DOHH2 (cell line): ENCODE measurements around the gene NKPD1.

Experiments used
- H3F3A ChIP-seq: fragments of 200-600 bp; sonication (generic), shearing (Covaris generic); 2 replicates; pipeline ENCODE4 v1.6.0; 2016; ENCODE audit warnings: antibody characterized with exemption, mild to moderate bottlenecking; ENCODE audit not compliant: control insufficient read depth, insufficient read depth
- H3K27ac ChIP-seq: fragments of 200-600 bp; sonication (generic); 2 replicates; pipeline ENCODE4 v1.5.1; 2014; ENCODE audit warnings: low read depth, mild to moderate bottlenecking, low read length, moderate library complexity
- H3K27me3 ChIP-seq: fragments of 200-600 bp; sonication (generic); 2 replicates; pipeline ENCODE4 v1.6.1; 2014; ENCODE audit warnings: mild to moderate bottlenecking, low read length, mixed read lengths; ENCODE audit not compliant: control insufficient read depth
- H3K36me3 ChIP-seq: fragments of 200-600 bp; sonication (generic); 2 replicates; pipeline ENCODE4 v1.6.1; 2014; ENCODE audit warnings: mild to moderate bottlenecking, low read length, moderate library complexity, mixed read lengths; ENCODE audit not compliant: control insufficient read depth
- H3K4me1 ChIP-seq: fragments of 200-600 bp; sonication (generic); 2 replicates; pipeline ENCODE4 v1.6.1; 2014; ENCODE audit warnings: mild to moderate bottlenecking, low read length, mixed read lengths; ENCODE audit not compliant: control insufficient read depth
- H3K4me2 ChIP-seq: fragments of 200-600 bp; sonication (generic); 2 replicates; pipeline ENCODE4 v1.6.0; 2014; ENCODE audit warnings: mild to moderate bottlenecking, low read length, moderate library complexity
- H3K4me3 ChIP-seq: fragments of 200-600 bp; sonication (generic); 2 replicates; pipeline ENCODE4 v1.5.1; 2014; ENCODE audit warnings: mild to moderate bottlenecking, low read length, mixed read lengths
- H3K79me2 ChIP-seq: fragments of 200-600 bp; sonication (generic); 2 replicates; pipeline ENCODE4 v1.6.1; 2014; ENCODE audit warnings: mild to moderate bottlenecking, low read length, mixed read lengths; ENCODE audit not compliant: control insufficient read depth
- H3K9me2 ChIP-seq: fragments of 200-600 bp; sonication (generic); replicated peaks from 2 replicates; pipeline ENCODE4 v1.6.1; 2014; ENCODE audit warnings: mild to moderate bottlenecking, low read length, mixed read lengths; ENCODE audit not compliant: control insufficient read depth
- H3K9me3 ChIP-seq: fragments of 200-600 bp; sonication (generic); 2 replicates; pipeline ENCODE4 v1.6.1; 2014; ENCODE audit warnings: antibody characterized with exemption, low read length, mixed read lengths; ENCODE audit not compliant: control insufficient read depth, insufficient read depth
- H4K20me1 ChIP-seq: fragments of 200-600 bp; sonication (generic); 2 replicates; pipeline ENCODE4 v1.6.0; 2014; ENCODE audit warnings: low read depth, mild to moderate bottlenecking, antibody characterized with exemption, low read length, moderate library complexity; ENCODE audit not compliant: control insufficient read depth, insufficient read depth
- CTCF ChIP-seq: fragments of 200-600 bp; sonication (generic); IDR thresholded peaks from one replicate; pipeline ENCODE4 v1.5.1; 2014; ENCODE audit warnings: antibody characterized with exemption, mild to moderate bottlenecking, low read depth, low read length; ENCODE audit not compliant: poor library complexity, severe bottlenecking
- EZH2phosphoT487 ChIP-seq: fragments of 200-600 bp; sonication (generic); IDR thresholded peaks from 2 replicates; pipeline ENCODE4 v1.6.1; 2017; ENCODE audit warnings: borderline replicate concordance, mild to moderate bottlenecking, antibody characterized with exemption, low read length, moderate library complexity, mixed read lengths

NKPD1 gene

GRCh38 chr19:45118106-45118505 is 42.7 kb downstream of the NKPD1 start:
- Histone ChIP-seq H3K79me2 (peaks cover 97% of the 10 kb centered on the region), H3F3A (no peaks in the 10 kb centered on the region)

GRCh38 chr19:45117671-45118070 is 43.1 kb downstream of the NKPD1 start:
- peaks cover 97% of the 10 kb centered on the region for H3K79me2 ChIP-seq
- H3K36me3 ChIP-seq = no peaks in the 10 kb centered on the region
- peaks cover 26% of the 10 kb centered on the region; the same call in 1 of the 2 replicates for H4K20me1 ChIP-seq
- H3K4me2 ChIP-seq = peak overlapping the region; percentile 56
- TF ChIP-seq EZH2phosphoT487 (no peak), CTCF (no peak)
- H3K9me2 ChIP-seq = no peaks in the 10 kb centered on the region
- H3K4me3 ChIP-seq = no peak overlapping the region
- H3F3A ChIP-seq = no peaks in the 10 kb centered on the region
- H3K27me3 ChIP-seq = no peaks in the 10 kb centered on the region
- H3K4me1 ChIP-seq = peaks cover 62% of the 10 kb centered on the region
- no peaks in the 10 kb centered on the region for H3K9me3 ChIP-seq
- H3K27ac ChIP-seq = no peak overlapping the region

More at GRCh38 chr19:45118106-45118505, 42.7 kb downstream of the NKPD1 start:
- no peaks in the 10 kb centered on the region for H3K9me3 ChIP-seq
- no peak for TF ChIP-seq EZH2phosphoT487
- TF ChIP-seq CTCF = no peak
- no peaks in the 10 kb centered on the region for H3K36me3 ChIP-seq
- no peaks in the 10 kb centered on the region for H3K27me3 ChIP-seq
- peak overlapping the region; percentile 48 for H3K27ac ChIP-seq
- peak overlapping the region; percentile 56 for H3K4me2 ChIP-seq
- peak overlapping the region; percentile 23 for H3K4me3 ChIP-seq
- H3K4me1 ChIP-seq = peaks cover 62% of the 10 kb centered on the region
- H4K20me1 ChIP-seq = peaks cover 26% of the 10 kb centered on the region; the same call in 1 of the 2 replicates
- no peaks in the 10 kb centered on the region for H3K9me2 ChIP-seq

- H3K79me2 ChIP-seq = peaks cover 97% of the 10 kb centered on the region
- H3K27ac ChIP-seq = no peak overlapping the region
- no peaks in the 10 kb centered on the region for H3K27me3 ChIP-seq
- no peaks in the 10 kb centered on the region for H3F3A ChIP-seq
- peaks cover 23% of the 10 kb centered on the region; the same call in 1 of the 2 replicates for H4K20me1 ChIP-seq
- peak overlapping the region; percentile 56 for H3K4me2 ChIP-seq
- no peaks in the 10 kb centered on the region for H3K36me3 ChIP-seq
- no peaks in the 10 kb centered on the region for H3K9me3 ChIP-seq
- peaks cover 62% of the 10 kb centered on the region for H3K4me1 ChIP-seq
- TF ChIP-seq EZH2phosphoT487 = no peak
- no peak for TF ChIP-seq CTCF
- no peaks in the 10 kb centered on the region for H3K9me2 ChIP-seq
- no peak overlapping the region for H3K4me3 ChIP-seq
These were observed 43.6 kb downstream of the NKPD1 start for GRCh38 chr19:45117167-45117594.
